Fibroblast of skin of back (primary cell): Measurements from ENCODE around the gene ATP2B2.

Experiments
- DNase-seq: peaks from one replicate; pipeline ENCODE4 v3.0.0-alpha.2; 2013

The ATP2B2 gene

DNA sequence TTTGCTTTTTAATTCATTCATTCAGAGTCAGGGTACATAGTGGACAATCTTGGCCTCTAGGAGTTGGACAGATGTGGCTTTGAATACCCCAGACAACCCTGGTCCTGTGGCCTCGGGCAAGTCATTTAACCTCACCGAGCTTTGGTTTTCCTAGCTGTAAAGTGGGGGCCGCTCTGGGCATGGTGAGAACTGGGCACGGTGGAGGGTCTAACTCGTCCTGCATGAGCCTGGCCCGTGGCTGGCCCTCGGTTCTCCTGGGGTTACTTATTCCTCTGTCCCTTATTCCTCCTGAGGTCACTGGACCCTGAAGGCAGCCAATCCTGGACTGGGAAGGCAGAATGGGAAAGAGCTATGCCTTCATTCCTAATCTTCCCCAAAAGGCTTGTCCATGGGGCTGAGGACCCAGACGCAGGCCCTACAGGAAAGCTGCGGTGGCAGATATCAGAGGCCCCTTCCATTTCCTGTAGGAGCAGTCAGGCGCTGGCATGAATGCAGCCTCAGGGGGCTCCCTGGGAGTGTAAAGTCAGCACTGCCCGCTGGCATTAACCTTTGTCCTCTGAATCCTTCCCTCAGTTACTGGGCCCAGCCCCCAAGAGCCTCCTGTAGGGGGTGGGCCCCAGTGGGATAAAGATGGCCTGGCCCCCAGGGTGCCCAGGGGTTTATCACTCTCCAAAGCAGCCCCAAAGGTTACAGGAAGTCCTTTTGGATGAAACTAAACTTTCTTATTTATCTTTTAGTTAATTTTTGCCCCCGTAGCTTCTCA is 166.6 kb downstream of the ATP2B2 start:
- DNase-seq, result no peak

DNA sequence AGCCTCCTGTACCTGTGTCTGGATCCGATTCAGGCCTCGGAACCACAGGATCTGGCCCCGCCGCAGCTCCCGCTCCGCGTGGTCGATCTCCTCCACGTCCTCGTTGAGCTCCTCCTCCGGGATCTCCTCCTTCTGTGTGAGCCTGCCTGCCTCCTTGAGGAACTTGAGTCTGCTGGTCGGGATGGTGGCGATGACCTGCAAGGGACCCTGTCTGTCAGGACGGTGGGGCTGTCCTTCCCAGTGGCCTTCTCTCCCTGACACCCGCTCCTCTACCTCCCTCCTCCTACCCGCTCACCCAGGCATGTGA is 167.3 kb downstream of the ATP2B2 start:
- DNase-seq, result no peak

- DNase-seq, result no peak
Observed at GRCh38 chr3:10337323-10338163, 167.8 kb downstream of the ATP2B2 start.

GRCh38 chr3:10336761-10337160 is 168.6 kb downstream of the ATP2B2 start:
- DNase-seq, result no peak

DNA sequence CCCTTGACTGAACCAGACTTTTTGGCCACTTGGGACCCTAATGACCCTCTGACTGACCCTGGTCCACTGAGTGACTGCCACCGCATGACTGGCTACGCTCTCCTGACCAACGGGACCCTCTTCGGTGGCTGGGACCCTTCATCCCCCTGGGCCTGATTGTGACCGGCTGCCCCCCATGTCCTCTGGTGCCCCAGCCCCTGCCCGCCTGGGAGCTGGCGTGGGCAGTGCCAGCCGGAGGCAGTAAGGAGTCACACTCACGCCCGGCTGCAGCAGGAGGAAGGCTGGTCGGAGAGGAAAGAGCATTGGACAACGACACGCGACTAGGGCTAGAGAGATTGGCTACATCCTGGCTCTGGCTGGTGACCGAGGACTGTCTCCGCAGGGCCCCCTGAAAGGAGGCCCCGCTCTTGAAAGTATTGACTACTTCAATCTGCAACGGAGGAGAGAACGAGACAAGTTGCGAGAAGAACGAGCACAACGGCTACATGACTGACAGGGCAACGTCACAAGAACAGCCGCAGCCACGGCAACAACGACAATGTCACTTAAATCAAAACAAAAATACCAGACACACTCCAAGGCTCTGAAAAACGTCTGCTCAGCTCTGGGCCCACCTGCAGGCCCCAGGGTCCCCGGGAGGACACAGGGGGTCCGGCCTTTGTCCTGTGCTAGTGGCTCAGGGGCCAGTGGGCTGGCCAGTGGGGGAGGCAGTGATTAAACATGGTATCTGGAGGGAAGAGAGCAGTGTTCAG is 169.3 kb downstream of the ATP2B2 start:
- no peak for DNase-seq

GRCh38 chr3:10335190-10335738 is 170.1 kb downstream of the ATP2B2 start:
- DNase-seq, result no peak

GRCh38 chr3:10334459-10334858 is 170.9 kb downstream of the ATP2B2 start:
- DNase-seq, result no peak

- DNase-seq, result no peak
Observed at GRCh38 chr3:10334042-10334441, 171.3 kb downstream of the ATP2B2 start.

GRCh38 chr3:10333349-10333650 is 172.1 kb downstream of the ATP2B2 start:
- no peak for DNase-seq

DNA sequence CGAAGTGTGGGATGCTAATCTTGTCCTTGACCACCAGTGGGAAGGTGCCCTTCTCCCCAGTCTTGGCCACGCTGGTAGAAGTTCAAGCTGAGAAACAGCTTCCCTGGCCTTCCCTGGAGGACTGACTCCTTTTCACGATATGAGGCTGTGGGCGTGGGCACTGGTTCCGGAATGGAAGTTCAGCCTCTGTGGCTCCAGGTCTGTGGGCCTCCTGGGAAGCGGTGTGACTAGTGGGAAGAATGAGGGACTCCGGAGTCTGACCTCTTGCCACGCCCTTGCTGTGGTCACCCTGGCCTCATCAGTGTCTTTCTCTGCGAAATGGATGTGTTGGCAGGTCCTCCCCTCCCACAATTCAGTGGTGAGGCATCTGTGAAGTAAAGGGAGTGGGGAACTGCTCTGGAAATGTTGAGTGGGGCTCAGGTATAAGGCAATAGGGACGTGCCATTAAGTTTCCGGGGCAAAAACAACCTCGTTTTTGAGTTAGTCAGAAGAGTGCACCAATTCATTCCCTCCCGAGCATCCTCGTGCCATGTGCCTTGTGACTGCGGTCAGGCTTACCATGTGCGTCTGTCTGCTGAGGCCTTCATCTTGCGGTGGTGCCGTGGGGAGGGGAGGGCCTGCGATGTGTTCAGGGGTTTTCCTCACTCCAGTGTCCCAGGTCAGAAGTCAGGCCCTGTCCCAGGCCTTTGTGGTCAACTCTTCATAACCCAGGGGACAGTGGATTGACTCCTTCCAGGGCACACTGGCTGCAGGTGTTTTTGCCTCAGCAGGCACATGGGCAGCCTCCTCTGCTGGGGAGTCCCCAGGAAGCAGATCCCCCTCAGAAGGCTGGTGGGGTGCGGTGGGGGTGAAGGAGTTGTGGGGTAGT is 172.7 kb downstream of the ATP2B2 start:
- DNase-seq, result no peak

- no peak for DNase-seq
Observed at GRCh38 chr3:10331320-10331719, 174.1 kb downstream of the ATP2B2 start.

DNA sequence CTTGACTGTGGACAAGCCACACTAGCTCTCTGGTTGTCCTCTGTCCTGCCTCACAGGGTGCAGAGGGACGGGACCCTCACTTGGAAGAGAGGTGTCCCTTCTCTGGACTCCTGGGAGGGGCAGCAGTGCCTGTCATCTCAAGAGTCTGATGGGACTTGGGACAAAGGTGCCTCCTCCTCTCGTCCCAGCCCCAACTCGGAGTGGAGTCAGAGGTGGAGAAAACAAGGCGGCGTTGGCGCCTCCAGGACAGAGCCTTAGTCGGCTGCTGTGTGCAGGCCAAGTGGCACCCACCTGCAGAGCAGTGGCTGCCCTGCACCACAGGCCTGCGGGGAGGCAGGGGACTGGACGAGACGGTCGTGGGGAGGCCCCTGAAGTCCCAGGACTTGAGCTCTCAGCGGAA is 175.1 kb downstream of the ATP2B2 start:
- DNase-seq, result no peak

GRCh38 chr3:10329495-10330015 is 175.8 kb downstream of the ATP2B2 start:
- no peak for DNase-seq

DNA sequence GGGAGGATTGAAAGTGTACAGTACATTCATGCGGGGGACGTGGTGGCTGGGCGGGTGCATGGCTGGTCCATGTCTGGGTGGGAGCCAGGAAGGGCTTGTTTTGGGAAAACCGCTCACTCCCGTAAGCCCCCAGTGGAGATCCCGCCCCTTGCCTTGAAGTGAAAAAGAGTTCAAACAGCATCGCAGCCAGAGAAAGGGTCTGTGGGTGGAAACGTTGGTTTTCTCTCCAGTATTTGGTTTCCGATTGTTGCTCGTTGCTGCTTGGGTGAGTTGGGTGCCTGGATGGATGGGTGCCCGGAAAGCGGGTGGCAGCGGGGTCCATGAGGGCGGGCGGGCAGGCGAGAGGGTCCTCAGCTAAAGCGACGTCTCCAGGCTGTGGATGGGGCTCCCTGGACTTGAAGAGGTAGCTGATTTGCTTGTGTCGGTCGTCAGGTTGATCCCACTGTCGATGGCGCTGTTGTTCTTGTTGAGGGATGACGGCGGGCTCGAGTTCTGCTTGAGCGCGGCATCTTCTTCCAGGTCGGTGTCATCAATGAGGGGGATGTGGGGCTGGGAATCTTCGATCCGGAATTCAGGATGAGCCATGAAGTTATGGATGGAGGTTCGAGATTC is 176.8 kb downstream of the ATP2B2 start:
- DNase-seq, result no peak

- DNase-seq, result no peak
Observed at GRCh38 chr3:10327592-10327991, 177.8 kb downstream of the ATP2B2 start.

DNA sequence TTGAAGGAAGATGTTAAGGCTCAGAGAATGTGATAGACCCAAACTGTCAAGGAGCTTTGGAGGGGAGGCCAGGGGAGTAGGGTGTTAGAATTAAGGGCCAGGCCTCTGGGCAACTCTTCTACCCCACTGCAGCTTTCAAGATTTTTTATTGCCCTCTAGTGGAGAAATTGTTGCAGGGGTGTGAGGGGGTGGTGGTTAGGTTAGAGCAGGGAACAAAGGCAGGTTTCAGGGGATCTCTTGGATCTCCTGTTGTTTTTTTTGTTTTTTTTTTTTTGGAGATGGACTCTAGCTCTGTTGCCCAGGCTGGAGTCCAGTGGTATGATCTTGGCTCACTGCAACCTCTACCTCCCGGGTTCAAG is 183.1 kb downstream of the ATP2B2 start:
- DNase-seq, result no peak

- DNase-seq, result no peak
Observed at GRCh38 chr3:10321630-10322351, 183.6 kb downstream of the ATP2B2 start.

GRCh38 chr3:10320320-10320677 is 185.1 kb downstream of the ATP2B2 start:
- no peak for DNase-seq

DNA sequence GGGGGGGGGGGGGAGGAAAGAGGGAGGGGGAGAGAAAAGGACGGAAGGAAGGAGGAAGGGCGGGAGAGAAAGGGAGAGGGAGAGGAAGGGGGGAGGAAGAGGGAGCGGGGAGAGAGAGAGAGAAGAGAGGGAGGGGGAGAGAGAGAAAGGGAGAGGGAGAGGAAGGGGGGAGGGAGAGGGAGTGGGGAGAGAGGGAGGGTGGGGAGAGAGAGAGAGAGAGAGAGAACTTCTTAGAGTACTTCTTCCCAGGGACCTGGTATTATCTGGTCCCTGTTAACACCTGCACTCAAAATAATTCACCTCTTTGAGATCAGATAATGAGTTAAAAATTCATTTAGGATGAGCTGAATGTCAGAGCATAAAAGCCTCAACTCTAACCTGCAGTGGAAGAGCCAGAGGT is 185.6 kb downstream of the ATP2B2 start:
- peak; percentile 41 for DNase-seq

- no peak for DNase-seq
Observed at GRCh38 chr3:10319251-10319650, 186.1 kb downstream of the ATP2B2 start.

GRCh38 chr3:10317961-10318350 is 187.4 kb downstream of the ATP2B2 start:
- DNase-seq, result no peak
